Vagina (tissue), 2 donors: ENCODE data around the gene FAM169A.
"Not testable (repeated sequence)": the region's sequence is repeated elsewhere in the genome, so short reads cannot be mapped to it uniquely, and the experiment has no call there.

Experiments used
- POLR2A ChIP-seq, 2 donors: fragments of 450-650 bp; IDR thresholded peaks; one replicate each; pipeline ENCODE4 v1.6.1; 2017; ENCODE audit warnings: antibody characterized with exemption in 2 of 2, mild to moderate bottlenecking in 2 of 2, moderate library complexity in 2 of 2
- POLR2AphosphoS5 ChIP-seq, 2 donors: sonication (generic); formaldehyde crosslinking; IDR thresholded peaks; one replicate each; pipeline ENCODE4 v1.9.0; 2017; ENCODE audit warnings: antibody characterized with exemption in 2 of 2, mild to moderate bottlenecking in 2 of 2, low read depth in 1 of 2; ENCODE audit not compliant: insufficient read depth in 1 of 2
- TF ChIP-seq, protein P1 (sequence below), 3 experiments: fragments of 450-650 bp in 2 of 3; fragments of 200-600 bp in 1 of 3; sonication (generic) in 1 of 3; IDR thresholded peaks; one replicate each; pipeline ENCODE4 v1.5.1; 2017 to 2019; ENCODE audit warnings: antibody characterized with exemption in 3 of 3, mild to moderate bottlenecking in 2 of 3, moderate library complexity in 2 of 3

DNA sequence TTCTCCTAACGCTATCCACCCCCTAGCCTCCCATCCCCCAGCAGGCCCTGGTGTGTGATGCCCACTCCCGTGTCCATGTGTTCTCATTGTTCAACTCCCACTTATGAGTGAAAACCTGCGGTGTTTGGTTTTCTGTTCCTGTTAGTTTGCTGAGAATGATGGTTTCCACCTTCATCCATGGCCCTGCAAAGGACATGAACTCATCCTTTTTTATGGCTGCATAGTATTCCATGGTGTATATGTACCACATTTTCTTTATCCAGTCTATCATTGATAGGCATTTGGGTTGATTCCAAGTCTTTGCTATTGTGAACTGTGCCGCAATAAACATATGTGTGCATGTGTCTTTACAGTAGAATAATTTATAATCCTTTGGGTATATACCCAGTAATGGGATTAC is 38.5 kb upstream of the FAM169A start:
- TF ChIP-seq, protein P1, sequence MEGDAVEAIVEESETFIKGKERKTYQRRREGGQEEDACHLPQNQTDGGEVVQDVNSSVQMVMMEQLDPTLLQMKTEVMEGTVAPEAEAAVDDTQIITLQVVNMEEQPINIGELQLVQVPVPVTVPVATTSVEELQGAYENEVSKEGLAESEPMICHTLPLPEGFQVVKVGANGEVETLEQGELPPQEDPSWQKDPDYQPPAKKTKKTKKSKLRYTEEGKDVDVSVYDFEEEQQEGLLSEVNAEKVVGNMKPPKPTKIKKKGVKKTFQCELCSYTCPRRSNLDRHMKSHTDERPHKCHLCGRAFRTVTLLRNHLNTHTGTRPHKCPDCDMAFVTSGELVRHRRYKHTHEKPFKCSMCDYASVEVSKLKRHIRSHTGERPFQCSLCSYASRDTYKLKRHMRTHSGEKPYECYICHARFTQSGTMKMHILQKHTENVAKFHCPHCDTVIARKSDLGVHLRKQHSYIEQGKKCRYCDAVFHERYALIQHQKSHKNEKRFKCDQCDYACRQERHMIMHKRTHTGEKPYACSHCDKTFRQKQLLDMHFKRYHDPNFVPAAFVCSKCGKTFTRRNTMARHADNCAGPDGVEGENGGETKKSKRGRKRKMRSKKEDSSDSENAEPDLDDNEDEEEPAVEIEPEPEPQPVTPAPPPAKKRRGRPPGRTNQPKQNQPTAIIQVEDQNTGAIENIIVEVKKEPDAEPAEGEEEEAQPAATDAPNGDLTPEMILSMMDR (IDR thresholded peaks at IDR 0.05), result not testable (repeated sequence)
- not testable (repeated sequence) for TF ChIP-seq POLR2AphosphoS5 (IDR thresholded peaks at IDR 0.05; ENCODE audit: insufficient read depth in 1 of 2, low read depth in 1 of 2); POLR2A (IDR thresholded peaks at IDR 0.05)
